Stimulated activated CD4-positive, alpha-beta T cell treated with anti-CD3 and anti-CD28 coated beads, Interleukin-4, amount 100 ng/mL, for 1 hour (primary cell): Measurements from ENCODE around the gene RTN4RL1.

Source experiments
- DNase-seq: peaks from one replicate; pipeline ENCODE4 v3.0.0-alpha.2; 2020

RTN4RL1 gene

GRCh38 chr17:1946021-1946932, 78.9 kb downstream of the RTN4RL1 start:
- DNase-seq, result no peak

- DNase-seq, result no peak
Measured at GRCh38 chr17:1945621-1946020, 79.5 kb downstream of the RTN4RL1 start.

GRCh38 chr17:1943436-1943831, 81.7 kb downstream of the RTN4RL1 start:
- DNase-seq, result no peak

- DNase-seq, result no peak
Measured at GRCh38 chr17:1942666-1943435, 82.3 kb downstream of the RTN4RL1 start.

GRCh38 chr17:1942066-1942365, 83.1 kb downstream of the RTN4RL1 start:
- DNase-seq, result no peak

GRCh38 chr17:1941272-1942065, 83.7 kb downstream of the RTN4RL1 start:
- DNase-seq, result no peak

GRCh38 chr17:1940810-1941185, 84.3 kb downstream of the RTN4RL1 start:
- DNase-seq, result no peak

GRCh38 chr17:1939981-1940809, 84.9 kb downstream of the RTN4RL1 start:
- no peak for DNase-seq

- DNase-seq, result no peak
Measured at GRCh38 chr17:1937461-1937860, 87.7 kb downstream of the RTN4RL1 start.

GRCh38 chr17:1936766-1937165, 88.4 kb downstream of the RTN4RL1 start:
- no peak for DNase-seq

- DNase-seq, result no peak
Measured at GRCh38 chr17:1934901-1935300, 90.2 kb downstream of the RTN4RL1 start.

- no peak for DNase-seq
Measured at GRCh38 chr17:1933875-1934715, 91.0 kb downstream of the RTN4RL1 start.

- no peak for DNase-seq
Measured at GRCh38 chr17:1931844-1932579, 93.1 kb downstream of the RTN4RL1 start.

- no peak for DNase-seq
Measured at GRCh38 chr17:1930337-1930645, 94.8 kb downstream of the RTN4RL1 start.

- no peak for DNase-seq
Measured at GRCh38 chr17:1928976-1929375, 96.2 kb downstream of the RTN4RL1 start.

GRCh38 chr17:1920948-1921351, 104.2 kb downstream of the RTN4RL1 start:
- no peak for DNase-seq

- DNase-seq, result no peak
Measured at GRCh38 chr17:1919201-1919600, 105.9 kb downstream of the RTN4RL1 start.

- no peak for DNase-seq
Measured at GRCh38 chr17:1918346-1919162, 106.6 kb downstream of the RTN4RL1 start.

GRCh38 chr17:1916963-1917715, 108.0 kb downstream of the RTN4RL1 start:
- no peak for DNase-seq
